ENCODE measurements around the gene DSTYK. TPM values are rescaled to one million over a fixed set of nuclear protein-coding genes. Genes with fewer than 3 reads are reported as not detected.

Gene DSTYK
- total RNA-seq, 1 experiment from 2014 or later: 8.4 TPM

- H3K9me2 ChIP-seq (replicated peaks; ENCODE audit: low read length): no peaks in the 10 kb centered on the region
- no peak for TF ChIP-seq CTCF (conservative IDR thresholded peaks at IDR 0.05; ENCODE audit: low read depth, low read length)
- no peak for TF ChIP-seq EZH2 (IDR thresholded peaks at IDR 0.05; ENCODE audit: low read length, unreplicated experiment)
- DNase-seq: no peak
- no peaks in the 10 kb centered on the region for H3K79me2 ChIP-seq (ENCODE audit: low read length)
- peak overlapping the region; percentile 62 for H2AFZ ChIP-seq (ENCODE audit: low read length)
- CTCF ChIA-PET: interaction anchor here (0.6 to 3.0 kb wide), 8 partner anchors 27 to 169 kb away, joined by 3 to 22 read pairs (median 6); no protein-coding TSS in a partner anchor
- H3K9ac ChIP-seq (ENCODE audit: low read length): no peak overlapping the region
- no peaks in the 10 kb centered on the region for H3K36me3 ChIP-seq (ENCODE audit: low read depth, low read length)
- H3K4me2 ChIP-seq (ENCODE audit: low read length): peak overlapping the region; percentile 77
- H3K4me1 ChIP-seq (ENCODE audit: insufficient read depth, low read length): peaks cover 19% of the 10 kb centered on the region
- no peak overlapping the region for H3K27ac ChIP-seq (ENCODE audit: low read length)
- no peaks in the 10 kb centered on the region for H4K20me1 ChIP-seq (ENCODE audit: low read length)
- no peaks in the 10 kb centered on the region for H3K9me3 ChIP-seq (ENCODE audit: low read length)
- no peaks in the 10 kb centered on the region for H3F3A ChIP-seq (ENCODE audit: low read length, unreplicated experiment)
- intact Hi-C loops (cut with micrococcal nuclease): loop anchor here (1.0 to 5.0 kb wide), 3 partner anchors 19 to 53 kb away; partner anchors contain the start of gene DSTYK
- POLR2A ChIA-PET (ENCODE audit: unreplicated experiment): interaction anchor here (0.5 to 0.6 kb wide), 2 partner anchors 33 to 97 kb away, joined by 5 to 6 read pairs; no protein-coding TSS in a partner anchor
- BruUV-seq (replicated peaks): no TSS peak
- no peak for ATAC-seq
- peak overlapping the region; percentile 54; the same call in 1 of the 2 replicates for H3K4me3 ChIP-seq (ENCODE audit: low read length)
- H3K27me3 ChIP-seq (ENCODE audit: low read length): no peaks in the 10 kb centered on the region
Measured at GRCh38 chr1:205229916-205230700, 18.6 kb upstream of the DSTYK start.

- ChIA-PET POLR2A (ENCODE audit: unreplicated experiment) (interaction anchor here (0.6 kb wide), 1 partner anchor 98 kb away, joined by 5 read pairs; no protein-coding TSS in a partner anchor), CTCF (interaction anchor here (0.6 to 3.0 kb wide), 11 partner anchors 28 to 348 kb away, joined by 3 to 22 read pairs (median 4); no protein-coding TSS in a partner anchor)
- no peaks in the 10 kb centered on the region for H3K79me2 ChIP-seq (ENCODE audit: low read length)
- H3K9me3 ChIP-seq (ENCODE audit: low read length): no peaks in the 10 kb centered on the region
- peaks cover 19% of the 10 kb centered on the region for H3K4me1 ChIP-seq (ENCODE audit: insufficient read depth, low read length)
- H3F3A ChIP-seq (ENCODE audit: low read length, unreplicated experiment): no peaks in the 10 kb centered on the region
- H3K4me3 ChIP-seq (ENCODE audit: low read length): peak overlapping the region; percentile 81
- H3K27ac ChIP-seq (ENCODE audit: low read length): no peak overlapping the region
- H2AFZ ChIP-seq (ENCODE audit: low read length): peak overlapping the region; percentile 90
- ATAC-seq: peak; percentile 57
- H3K4me2 ChIP-seq (ENCODE audit: low read length): peak overlapping the region; percentile 99
- BruUV-seq (replicated peaks): no TSS peak
- TF ChIP-seq CTCF (conservative IDR thresholded peaks at IDR 0.05; ENCODE audit: low read depth, low read length) (peak; percentile 25; the same call in 1 of the 2 replicates), EZH2phosphoT487 (IDR thresholded peaks at IDR 0.05; ENCODE audit: borderline replicate concordance, low read length) (no peak)
- no peak overlapping the region for H3K9ac ChIP-seq (ENCODE audit: low read length)
- no peaks in the 10 kb centered on the region for H4K20me1 ChIP-seq (ENCODE audit: low read length)
- DNase-seq: peak; percentile 83
- H3K9me2 ChIP-seq (replicated peaks; ENCODE audit: low read length): no peaks in the 10 kb centered on the region
- intact Hi-C loops (cut with micrococcal nuclease): loop anchor here (1.0 to 5.0 kb wide), 3 partner anchors 19 to 52 kb away; partner anchors contain the start of gene DSTYK
- no peaks in the 10 kb centered on the region for H3K27me3 ChIP-seq (ENCODE audit: low read length)
- no peaks in the 10 kb centered on the region for H3K36me3 ChIP-seq (ENCODE audit: low read depth, low read length)
Measured at GRCh38 chr1:205229399-205229871, 17.9 kb upstream of the DSTYK start.

Measured in PC-3 (cell line).